HTR-8/SVneo (cell line): ENCODE data around the gene TFF1.

Experiments used
- DNase-seq: peaks from one replicate; pipeline ENCODE4 v3.0.0; 2011; ENCODE audit warnings: low spot score, mixed read lengths; ENCODE audit not compliant: insufficient read length
- FAIRE-seq: peaks from 2 replicates; lab custom pipeline; 2011; peaks lifted over from hg19 to GRCh38; lab: Jason Lieb, UNC

The TFF1 gene

GRCh38 chr21:42384156-42384945 is 18.0 kb upstream of the TFF1 start:
- DNase-seq: no peak
- no peak for FAIRE-seq

- DNase-seq: no peak
- no peak for FAIRE-seq
Measured at GRCh38 chr21:42383331-42383730, 17.0 kb upstream of the TFF1 start.

GRCh38 chr21:42382915-42383314 is 16.6 kb upstream of the TFF1 start:
- FAIRE-seq: no peak
- no peak for DNase-seq

- FAIRE-seq (no peak), DNase-seq (no peak)
Measured at GRCh38 chr21:42381347-42381984, 15.1 kb upstream of the TFF1 start.

GRCh38 chr21:42379426-42380215 is 13.3 kb upstream of the TFF1 start:
- FAIRE-seq: no peak
- DNase-seq: no peak

- FAIRE-seq (no peak), DNase-seq (no peak)
Measured at GRCh38 chr21:42378418-42378817, 12.1 kb upstream of the TFF1 start.

GRCh38 chr21:42377951-42378340 is 11.6 kb upstream of the TFF1 start:
- DNase-seq: no peak
- no peak for FAIRE-seq

- DNase-seq (no peak), FAIRE-seq (no peak)
Measured at GRCh38 chr21:42377211-42377950, 11.0 kb upstream of the TFF1 start.

GRCh38 chr21:42376338-42376982 is 10.1 kb upstream of the TFF1 start:
- FAIRE-seq: no peak
- DNase-seq: no peak

- FAIRE-seq (no peak), DNase-seq (no peak)
Measured at GRCh38 chr21:42375966-42376337, 9.6 kb upstream of the TFF1 start.

- no peak for DNase-seq
- FAIRE-seq: no peak
Measured at GRCh38 chr21:42375506-42375905, 9.2 kb upstream of the TFF1 start.

GRCh38 chr21:42374864-42375499 is 8.6 kb upstream of the TFF1 start:
- DNase-seq (no peak), FAIRE-seq (no peak)

- FAIRE-seq (no peak), DNase-seq (no peak)
Measured at GRCh38 chr21:42374457-42374856, 8.1 kb upstream of the TFF1 start.

- no peak for FAIRE-seq
- no peak for DNase-seq
Measured at GRCh38 chr21:42373908-42374455, 7.6 kb upstream of the TFF1 start.

GRCh38 chr21:42373196-42373907 is 7.0 kb upstream of the TFF1 start:
- no peak for FAIRE-seq
- DNase-seq: no peak

GRCh38 chr21:42370894-42371654 is 4.7 kb upstream of the TFF1 start:
- DNase-seq (no peak), FAIRE-seq (no peak)

GRCh38 chr21:42369821-42370220 is 3.5 kb upstream of the TFF1 start:
- FAIRE-seq (no peak), DNase-seq (no peak)
